Endothelial cell of umbilical vein (primary cell): ENCODE data around the gene SFT2D2. TPM values are rescaled to one million over a fixed set of nuclear protein-coding genes. Genes with fewer than 3 reads are reported as not detected.

Experiments used
- BruUV-seq: library from RNA; stranded (reverse); fragments of 400-500 nt; replicated peaks from 2 replicates; lab custom pipeline; 2021; lab: Mats Ljungman, UMichigan
- CTCF ChIA-PET: fragments of 300-600, 350-600 bp; sonication (Branson Sonifier 250); formaldehyde crosslinking; loops from one replicate; lab custom pipeline; 2021; ENCODE audit warnings: antibody characterized with exemption, inconsistent platforms; lab: Charles Lee
- POLR2A ChIA-PET: fragments of 300-600, 350-600 bp; sonication (Branson Sonifier 250); formaldehyde crosslinking; loops from one replicate; lab custom pipeline; 2021; ENCODE audit warnings: antibody characterized with exemption, inconsistent platforms; lab: Charles Lee
- DNase-seq: peaks from one replicate; pipeline ENCODE4 v3.0.0-alpha.2; 2011; ENCODE audit warnings: low read depth, low spot score
- FAIRE-seq: peaks from 2 replicates; lab custom pipeline; 2011; peaks lifted over from hg19 to GRCh38; lab: Jason Lieb, UNC
- H2AFZ ChIP-seq: 2 replicates; pipeline ENCODE4 v1.6.0; 2012; ENCODE audit warnings: low read depth, low read length, control low read depth, inconsistent platforms
- H3K27ac ChIP-seq: 2 replicates; pipeline ENCODE4 v1.5.1; 2011; ENCODE audit warnings: low read depth, mild to moderate bottlenecking, control low read depth, low read length, moderate library complexity; ENCODE audit not compliant: insufficient read depth
- H3K27me3 ChIP-seq, 2 experiments: 2 replicates each; pipeline versions ENCODE4 v1.6.0 to v1.6.1; 2011; ENCODE audit warnings: low read length in 2 of 2, mixed read lengths in 1 of 2; ENCODE audit not compliant: control insufficient read depth in 2 of 2, insufficient read depth in 2 of 2
- H3K36me3 ChIP-seq, 2 experiments: 2 replicates in 1 of 2; 3 replicates in 1 of 2; pipeline ENCODE4 v1.5.1; 2011; ENCODE audit warnings: low read length in 2 of 2, mild to moderate bottlenecking in 1 of 2, moderate library complexity in 1 of 2; ENCODE audit not compliant: control insufficient read depth in 2 of 2, insufficient read depth in 2 of 2; ENCODE audit errors: extremely low read depth in 1 of 2
- H3K4me1 ChIP-seq: 3 replicates; pipeline ENCODE4 v1.5.1; 2011; ENCODE audit warnings: mild to moderate bottlenecking, low read length; ENCODE audit not compliant: control insufficient read depth, insufficient read depth; ENCODE audit errors: extremely low read depth
- H3K4me2 ChIP-seq: 2 replicates; pipeline ENCODE4 v1.6.1; 2011; ENCODE audit warnings: low read length, control low read depth, mixed read lengths; ENCODE audit not compliant: insufficient read depth
- H3K4me3 ChIP-seq, 3 experiments: fragments of 200-600 bp in 1 of 3; sonication (generic), shearing (Covaris generic) in 1 of 3; replicated peaks in 1 of 3; 2 replicates each; pipeline ENCODE4 v1.5.1; 2011 to 2016; ENCODE audit warnings: control low read depth in 3 of 3, low read length in 3 of 3, mild to moderate bottlenecking in 2 of 3, inconsistent platforms in 1 of 3, low read depth in 1 of 3, moderate library complexity in 1 of 3; ENCODE audit not compliant: insufficient read depth in 1 of 3
- H3K79me2 ChIP-seq: 2 replicates; pipeline ENCODE4 v1.6.0; 2012; ENCODE audit warnings: low read length, inconsistent platforms; ENCODE audit not compliant: control insufficient read depth, insufficient read depth
- H3K9ac ChIP-seq: replicated peaks from 2 replicates; pipeline ENCODE3; 2011; ENCODE audit warnings: low read length, control low read depth; ENCODE audit not compliant: insufficient read depth; ENCODE audit errors: extremely low read depth
- H3K9me1 ChIP-seq: replicated peaks from 3 replicates; pipeline ENCODE4 v1.6.0; 2011; ENCODE audit warnings: mild to moderate bottlenecking, low read length; ENCODE audit not compliant: control insufficient read depth, insufficient read depth; ENCODE audit errors: extremely low read depth
- H3K9me3 ChIP-seq: replicated peaks from 2 replicates; pipeline ENCODE4 v1.5.1; 2012; ENCODE audit warnings: low read length, inconsistent platforms; ENCODE audit not compliant: control insufficient read depth, insufficient read depth
- H4K20me1 ChIP-seq: replicated peaks from 2 replicates; pipeline ENCODE3; 2011; ENCODE audit warnings: mild to moderate bottlenecking, low read length; ENCODE audit not compliant: control insufficient read depth, insufficient read depth; ENCODE audit errors: extremely low read depth
- EZH2 ChIP-seq: IDR thresholded peaks from 2 replicates; pipeline ENCODE4 v1.6.1; 2012; ENCODE audit warnings: borderline replicate concordance, low read depth, mild to moderate bottlenecking, moderate library complexity, low read length, inconsistent platforms; ENCODE audit not compliant: severe bottlenecking
- FOS ChIP-seq: IDR thresholded peaks from 2 replicates; pipeline ENCODE4 v1.6.1; 2011; ENCODE audit warnings: mild to moderate bottlenecking, low read length, moderate library complexity, borderline replicate concordance; ENCODE audit not compliant: insufficient read depth
- GATA2 ChIP-seq: IDR thresholded peaks from 2 replicates; pipeline ENCODE4 v1.7.0; 2011; ENCODE audit warnings: low read depth, mild to moderate bottlenecking, moderate library complexity, mixed read lengths, low read length; ENCODE audit not compliant: insufficient read length, insufficient read depth
- JUN ChIP-seq: IDR thresholded peaks from 2 replicates; pipeline ENCODE4 v1.6.1; 2011; ENCODE audit warnings: borderline replicate concordance, low read depth; ENCODE audit not compliant: insufficient read length, insufficient read depth
- MYC ChIP-seq: IDR thresholded peaks from one replicate; pipeline ENCODE4 v1.6.1; 2011; ENCODE audit warnings: mild to moderate bottlenecking, low read depth, low read length
- POLR2A ChIP-seq: IDR thresholded peaks from 2 replicates; pipeline ENCODE4 v1.6.1; 2012; ENCODE audit warnings: low read depth, mild to moderate bottlenecking, control low read depth, low read length
- POLR2AphosphoS5 ChIP-seq: IDR thresholded peaks from 2 replicates; pipeline ENCODE4 v1.6.1; 2012; ENCODE audit warnings: low read depth, mild to moderate bottlenecking, control low read depth, low read length, moderate library complexity; ENCODE audit not compliant: insufficient read depth
- dilution Hi-C: fragments of 300-500 bp; cut with MboI; formaldehyde crosslinking; loops from one replicate; pipeline ENCODE4 v1.15.0; 2019; ENCODE audit warnings: low sequenced_read_pairs; ENCODE audit not compliant: extremely low pct_ligation_motif_present
- intact Hi-C: fragments of 100-400 bp; cut with micrococcal nuclease; formaldehyde crosslinking; loops from one replicate; pipeline ENCODE4 v1.10.0; 2022
- polyA plus RNA-seq, 4 experiments: library from polyadenylated mRNA; depleted of rRNA in 3 of 4; stranded (reverse) in 3 of 4; unstranded in 1 of 4; fragments of >200 nt; gene quantifications; 2 replicates each; pipeline versions ENCODE4 v1.2.1 to v1.2.3, GENCODE V29; 2011 to 2012; ENCODE audit warnings: missing spikeins in 1 of 4
- total RNA-seq: library from RNA; stranded (reverse); gene quantifications from 2 replicates; pipeline ENCODE4 v1.2.3, GENCODE V29; 2021
- TF ChIP-seq, protein P1 (sequence below): IDR thresholded peaks from 2 replicates; pipeline ENCODE4 v1.6.1; 2011; ENCODE audit not compliant: insufficient read depth, insufficient read length
- TF ChIP-seq, protein P2 (sequence below), 2 donors: IDR thresholded peaks; 1 replicate in 1 of 2; 2 replicates in 1 of 2; pipeline ENCODE4 v1.5.1; 2011; ENCODE audit warnings: low read length in 2 of 2, mild to moderate bottlenecking in 2 of 2, moderate library complexity in 2 of 2, control low read depth in 1 of 2, inconsistent platforms in 1 of 2, low read depth in 1 of 2; ENCODE audit not compliant: insufficient read depth in 1 of 2; ENCODE audit errors: extremely low read depth in 1 of 2

Gene SFT2D2
- total and polyA plus RNA-seq, 2 donors (not counting 3 experiments of a cell fraction or from before 2014, with no cell fraction given), result 16.7 to 68.1 TPM

DNA sequence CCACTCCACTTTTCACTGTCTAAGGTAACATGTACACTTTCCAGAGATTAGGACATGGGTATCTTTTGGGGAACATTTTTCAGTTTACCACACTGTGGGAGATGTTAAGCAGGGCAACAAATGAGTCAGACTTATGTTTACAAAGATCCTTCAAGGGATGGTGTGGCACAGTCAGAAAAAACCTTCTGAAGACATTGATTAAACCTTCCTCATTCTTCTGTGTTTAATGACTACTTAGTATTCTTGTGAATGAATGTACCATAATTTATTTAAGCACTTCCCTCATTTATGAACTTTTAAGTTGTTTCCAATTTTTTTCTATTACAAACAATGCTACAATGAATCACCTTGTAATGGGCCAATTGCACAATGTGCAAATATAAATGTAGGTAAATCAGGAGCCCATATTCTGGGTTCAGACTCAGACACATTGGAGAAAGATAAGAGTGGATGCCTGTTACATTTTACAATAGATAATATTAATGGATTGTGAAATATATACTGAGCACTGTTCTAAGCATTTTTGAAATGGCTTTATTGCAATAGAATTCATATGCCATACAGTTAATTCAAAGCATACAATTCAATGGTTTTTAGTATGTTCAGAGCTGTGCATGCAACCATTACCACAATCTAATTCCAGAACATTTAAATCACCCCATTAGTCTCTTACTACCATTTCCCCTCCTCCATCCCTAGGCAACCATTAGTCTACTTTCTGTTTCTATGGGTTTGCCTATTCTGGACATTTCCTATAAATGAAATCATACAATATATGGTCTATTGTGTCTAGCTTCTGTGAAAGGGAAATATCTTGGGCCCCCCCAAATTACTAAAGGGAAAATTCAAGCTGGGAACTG lies 1.9 kb upstream of the SFT2D2 start:
- Histone ChIP-seq H4K20me1 (no peaks in the 10 kb centered on the region), H3K9me1 (no peaks in the 10 kb centered on the region), H2AFZ (no peak overlapping the region), H3K79me2 (peaks cover 27% of the 10 kb centered on the region), H3K9me3 (no peaks in the 10 kb centered on the region), H3K9ac (no peak overlapping the region), H3K4me2 (no peak overlapping the region), H3K36me3 (no peaks in the 10 kb centered on the region), H3K27me3 (peaks cover 6 to 7% of the 10 kb centered on the region in 2 experiments), H3K4me1 (peaks cover 19% of the 10 kb centered on the region), H3K27ac (no peak overlapping the region), H3K4me3 (no peak overlapping the region)
- TF ChIP-seq POLR2AphosphoS5 (no peak), POLR2A (no peak), GATA2 (no peak), EZH2 (no peak), FOS (no peak), MYC (no peak), JUN (no peak)
- TF ChIP-seq, protein P1, sequence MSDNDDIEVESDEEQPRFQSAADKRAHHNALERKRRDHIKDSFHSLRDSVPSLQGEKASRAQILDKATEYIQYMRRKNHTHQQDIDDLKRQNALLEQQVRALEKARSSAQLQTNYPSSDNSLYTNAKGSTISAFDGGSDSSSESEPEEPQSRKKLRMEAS, result no peak
- TF ChIP-seq, protein P2, sequence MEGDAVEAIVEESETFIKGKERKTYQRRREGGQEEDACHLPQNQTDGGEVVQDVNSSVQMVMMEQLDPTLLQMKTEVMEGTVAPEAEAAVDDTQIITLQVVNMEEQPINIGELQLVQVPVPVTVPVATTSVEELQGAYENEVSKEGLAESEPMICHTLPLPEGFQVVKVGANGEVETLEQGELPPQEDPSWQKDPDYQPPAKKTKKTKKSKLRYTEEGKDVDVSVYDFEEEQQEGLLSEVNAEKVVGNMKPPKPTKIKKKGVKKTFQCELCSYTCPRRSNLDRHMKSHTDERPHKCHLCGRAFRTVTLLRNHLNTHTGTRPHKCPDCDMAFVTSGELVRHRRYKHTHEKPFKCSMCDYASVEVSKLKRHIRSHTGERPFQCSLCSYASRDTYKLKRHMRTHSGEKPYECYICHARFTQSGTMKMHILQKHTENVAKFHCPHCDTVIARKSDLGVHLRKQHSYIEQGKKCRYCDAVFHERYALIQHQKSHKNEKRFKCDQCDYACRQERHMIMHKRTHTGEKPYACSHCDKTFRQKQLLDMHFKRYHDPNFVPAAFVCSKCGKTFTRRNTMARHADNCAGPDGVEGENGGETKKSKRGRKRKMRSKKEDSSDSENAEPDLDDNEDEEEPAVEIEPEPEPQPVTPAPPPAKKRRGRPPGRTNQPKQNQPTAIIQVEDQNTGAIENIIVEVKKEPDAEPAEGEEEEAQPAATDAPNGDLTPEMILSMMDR (IDR thresholded peaks at IDR 0.05; ENCODE audit: extremely low read depth in 1 of 2, insufficient read depth in 1 of 2, low read depth in 1 of 2, low read length in 2 of 2), result no peak
- BruUV-seq, result no TSS peak
- POLR2A ChIA-PET, result no interaction called here
- no peak for FAIRE-seq
- dilution Hi-C loops (no loop called here), intact Hi-C loops (loop anchor here (10.0 kb wide), 1 partner anchor 891 kb away; no protein-coding TSS in a partner anchor)
- DNase-seq, result no peak
- CTCF ChIA-PET, result interaction anchor here (1.1 to 2.3 kb wide), 2 partner anchors 11 to 98 kb away, joined by 3 to 6 read pairs; no protein-coding TSS in a partner anchor
